Measurements from ENCODE around the gene NIT2. TPM values are rescaled to one million over a fixed set of nuclear protein-coding genes. Genes with fewer than 3 reads are reported as not detected.

The NIT2 gene
- total and polyA plus RNA-seq, 9 of the 15 experiments (the other 6 are each of a cell fraction or from before 2014, with no cell fraction given), result 11.4 to 62.2 (median 22.1) TPM

DNA sequence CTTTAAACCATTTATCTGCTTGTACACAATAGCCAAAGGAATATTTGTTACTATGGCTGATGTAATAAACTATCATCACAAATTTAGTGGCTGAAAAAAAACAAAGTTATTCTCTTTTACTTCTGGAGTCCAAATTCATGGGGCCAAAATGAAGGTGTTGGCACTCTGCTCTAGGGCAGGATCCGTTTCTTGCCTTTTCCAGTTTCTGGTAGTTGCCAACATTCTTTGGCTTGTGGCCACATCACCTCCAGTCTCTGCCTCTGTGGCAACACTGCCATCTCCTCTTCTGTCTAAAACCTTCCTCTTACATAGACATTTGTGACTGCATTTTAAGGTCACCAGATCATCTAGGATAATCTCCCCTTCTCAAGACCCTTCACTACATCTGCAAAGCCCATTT lies 27.3 kb downstream of the NIT2 start:
- Histone ChIP-seq H3K4me2 (ENCODE audit: insufficient read depth, low read length) (no peak overlapping the region), H3K9ac (ENCODE audit: insufficient read depth in 1 of 2, low read depth in 2 of 2, low read length in 2 of 2) (no peak overlapping the region), H3K27ac (ENCODE audit: extremely low read depth, low read depth, low read length) (no peak overlapping the region), H2AFZ (ENCODE audit: low read depth, low read length) (no peak overlapping the region), H3K79me2 (ENCODE audit: control insufficient read depth, insufficient read depth, low read length) (no peaks in the 10 kb centered on the region), H3K9me1 (ENCODE audit: control insufficient read depth, insufficient read depth, low read length) (peaks cover 3% of the 10 kb centered on the region), H3K27me3 (ENCODE audit: control insufficient read depth in 2 of 2, insufficient read depth in 2 of 2, low read length in 2 of 2) (no peaks in the 10 kb centered on the region), H3K9me3 (replicated peaks; ENCODE audit: control insufficient read depth, insufficient read depth, low read depth, low read length) (no peaks in the 10 kb centered on the region), H3K4me3 (no peak overlapping the region), H3K36me3 (ENCODE audit: control insufficient read depth, insufficient read depth, low read length) (peaks cover 39% of the 10 kb centered on the region), H4K20me1 (replicated peaks; ENCODE audit: control insufficient read depth, insufficient read depth, low read length) (no peaks in the 10 kb centered on the region), H3K4me1 (replicated peaks in 1 of 2; ENCODE audit: control insufficient read depth in 2 of 2, insufficient read depth in 2 of 2, low read length in 2 of 2) (no peaks in the 10 kb centered on the region)
- no peak for FAIRE-seq
- intact Hi-C loops (cut with micrococcal nuclease), result no loop called here
- POLR2A ChIA-PET, result interaction anchor here (0.8 kb wide), 1 partner anchor 12 kb away, joined by 3 read pairs; no protein-coding TSS in a partner anchor
- no peak for DNase-seq (ENCODE audit: extremely low read depth in 1 of 4, low spot score in 3 of 4)
- BruUV-seq (replicated peaks), result no TSS peak
- no peak for ATAC-seq
- TF ChIP-seq, protein P1, sequence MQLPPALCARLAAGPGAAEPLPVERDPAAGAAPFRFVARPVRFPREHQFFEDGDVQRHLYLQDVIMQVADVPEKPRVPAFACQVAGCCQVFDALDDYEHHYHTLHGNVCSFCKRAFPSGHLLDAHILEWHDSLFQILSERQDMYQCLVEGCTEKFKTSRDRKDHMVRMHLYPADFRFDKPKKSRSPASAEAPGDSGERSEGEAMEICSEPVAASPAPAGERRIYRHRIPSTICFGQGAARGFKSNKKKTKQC (CRISPR knock-in tag; IDR thresholded peaks at IDR 0.05), result no peak
- TF ChIP-seq POLR2AphosphoS2 (IDR thresholded peaks at IDR 0.05; ENCODE audit: low read length), result peak; percentile 51; the same call in 1 of the 2 replicates
- in situ Hi-C loops (cut with MboI), result no loop called here
- 67% methylated on average over 1 of the region's 1 CpG for WGBS (ENCODE audit: insufficient coverage, low coverage, missing lambda C conversion rate)
- CTCF ChIA-PET (ENCODE audit: low intra/inter-chr PET ratio), result no interaction called here

DNA sequence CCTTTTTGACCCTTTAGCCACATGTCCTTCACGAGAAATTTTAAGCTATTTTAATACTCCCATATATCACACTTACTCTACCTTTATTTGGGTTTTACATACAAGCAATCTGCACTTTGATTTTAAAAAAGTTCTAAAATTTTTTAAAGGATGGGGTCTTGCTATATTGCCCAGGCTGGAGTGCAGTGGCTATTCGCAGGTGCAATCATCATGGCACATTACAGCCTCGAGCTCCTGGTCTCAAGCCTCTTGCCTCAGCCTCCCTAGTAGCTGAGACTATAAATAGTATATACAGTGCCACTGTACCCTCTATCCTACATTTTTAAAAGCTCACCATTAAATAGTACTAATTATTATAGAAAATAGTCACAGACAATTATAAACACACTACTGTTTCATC lies 29.9 kb downstream of the NIT2 start:
- Histone ChIP-seq H3K27ac (ENCODE audit: extremely low read depth, low read depth, low read length) (no peak overlapping the region), H3K4me1 (replicated peaks in 1 of 2; ENCODE audit: control insufficient read depth in 2 of 2, insufficient read depth in 2 of 2, low read length in 2 of 2) (no peaks in the 10 kb centered on the region), H3K27me3 (ENCODE audit: control insufficient read depth in 2 of 2, insufficient read depth in 2 of 2, low read length in 2 of 2) (no peaks in the 10 kb centered on the region), H2AFZ (ENCODE audit: low read depth, low read length) (no peak overlapping the region), H3K36me3 (ENCODE audit: control insufficient read depth, insufficient read depth, low read length) (peaks cover 64% of the 10 kb centered on the region), H3K79me2 (ENCODE audit: control insufficient read depth, insufficient read depth, low read length) (no peaks in the 10 kb centered on the region), H3K9me3 (replicated peaks; ENCODE audit: control insufficient read depth, insufficient read depth, low read depth, low read length) (no peaks in the 10 kb centered on the region), H3K9ac (ENCODE audit: insufficient read depth in 1 of 2, low read depth in 2 of 2, low read length in 2 of 2) (no peak overlapping the region), H4K20me1 (replicated peaks; ENCODE audit: control insufficient read depth, insufficient read depth, low read length) (no peaks in the 10 kb centered on the region), H3K4me2 (ENCODE audit: insufficient read depth, low read length) (no peak overlapping the region), H3K4me3 (no peak overlapping the region), H3K9me1 (ENCODE audit: control insufficient read depth, insufficient read depth, low read length) (peaks cover 3% of the 10 kb centered on the region)
- 89% methylated on average over 3 of the region's 3 CpGs for WGBS (ENCODE audit: insufficient coverage, low coverage, missing lambda C conversion rate)
- intact Hi-C loops (cut with micrococcal nuclease), result no loop called here
- ATAC-seq (no peak), DNase-seq (ENCODE audit: extremely low read depth in 1 of 4, low spot score in 3 of 4) (no peak), FAIRE-seq (no peak)
- TF ChIP-seq RBM25 (IDR thresholded peaks at IDR 0.05; ENCODE audit: low read depth, low read length, severe bottlenecking) (peak; percentile 20), ZNF121 (CRISPR knock-in tag; conservative IDR thresholded peaks at IDR 0.05) (peak; percentile 63), ZZZ3 (IDR thresholded peaks at IDR 0.05) (no peak)
- POLR2A ChIA-PET, result no interaction called here
- in situ Hi-C loops (cut with MboI), result no loop called here
- CTCF ChIA-PET (ENCODE audit: low intra/inter-chr PET ratio), result no interaction called here
- no TSS peak for BruUV-seq (replicated peaks)
